Endothelial cell of umbilical vein (primary cell): Measurements from ENCODE around the gene MMP2. TPM values are rescaled to one million over a fixed set of nuclear protein-coding genes. Genes with fewer than 3 reads are reported as not detected.

Experiments
- BruUV-seq: library from RNA; stranded (reverse); fragments of 400-500 nt; replicated peaks from 2 replicates; lab custom pipeline; 2021; lab: Mats Ljungman, UMichigan
- CTCF ChIA-PET: fragments of 300-600, 350-600 bp; sonication (Branson Sonifier 250); formaldehyde crosslinking; loops from one replicate; lab custom pipeline; 2021; ENCODE audit warnings: antibody characterized with exemption, inconsistent platforms; lab: Charles Lee
- POLR2A ChIA-PET: fragments of 300-600, 350-600 bp; sonication (Branson Sonifier 250); formaldehyde crosslinking; loops from one replicate; lab custom pipeline; 2021; ENCODE audit warnings: antibody characterized with exemption, inconsistent platforms; lab: Charles Lee
- DNase-seq: peaks from one replicate; pipeline ENCODE4 v3.0.0-alpha.2; 2011; ENCODE audit warnings: low read depth, low spot score
- FAIRE-seq: peaks from 2 replicates; lab custom pipeline; 2011; peaks lifted over from hg19 to GRCh38; lab: Jason Lieb, UNC
- H2AFZ ChIP-seq: 2 replicates; pipeline ENCODE4 v1.6.0; 2012; ENCODE audit warnings: low read depth, low read length, control low read depth, inconsistent platforms
- H3K27ac ChIP-seq: 2 replicates; pipeline ENCODE4 v1.5.1; 2011; ENCODE audit warnings: low read depth, mild to moderate bottlenecking, control low read depth, low read length, moderate library complexity; ENCODE audit not compliant: insufficient read depth
- H3K27me3 ChIP-seq, 2 experiments: 2 replicates each; pipeline versions ENCODE4 v1.6.0 to v1.6.1; 2011; ENCODE audit warnings: low read length in 2 of 2, mixed read lengths in 1 of 2; ENCODE audit not compliant: control insufficient read depth in 2 of 2, insufficient read depth in 2 of 2
- H3K36me3 ChIP-seq, 2 experiments: 2 replicates in 1 of 2; 3 replicates in 1 of 2; pipeline ENCODE4 v1.5.1; 2011; ENCODE audit warnings: low read length in 2 of 2, mild to moderate bottlenecking in 1 of 2, moderate library complexity in 1 of 2; ENCODE audit not compliant: control insufficient read depth in 2 of 2, insufficient read depth in 2 of 2; ENCODE audit errors: extremely low read depth in 1 of 2
- H3K4me1 ChIP-seq: 3 replicates; pipeline ENCODE4 v1.5.1; 2011; ENCODE audit warnings: mild to moderate bottlenecking, low read length; ENCODE audit not compliant: control insufficient read depth, insufficient read depth; ENCODE audit errors: extremely low read depth
- H3K4me2 ChIP-seq: 2 replicates; pipeline ENCODE4 v1.6.1; 2011; ENCODE audit warnings: low read length, control low read depth, mixed read lengths; ENCODE audit not compliant: insufficient read depth
- H3K4me3 ChIP-seq, 3 experiments: fragments of 200-600 bp in 1 of 3; sonication (generic), shearing (Covaris generic) in 1 of 3; replicated peaks in 1 of 3; 2 replicates each; pipeline ENCODE4 v1.5.1; 2011 to 2016; ENCODE audit warnings: control low read depth in 3 of 3, low read length in 3 of 3, mild to moderate bottlenecking in 2 of 3, inconsistent platforms in 1 of 3, low read depth in 1 of 3, moderate library complexity in 1 of 3; ENCODE audit not compliant: insufficient read depth in 1 of 3
- H3K79me2 ChIP-seq: 2 replicates; pipeline ENCODE4 v1.6.0; 2012; ENCODE audit warnings: low read length, inconsistent platforms; ENCODE audit not compliant: control insufficient read depth, insufficient read depth
- H3K9ac ChIP-seq: replicated peaks from 2 replicates; pipeline ENCODE3; 2011; ENCODE audit warnings: low read length, control low read depth; ENCODE audit not compliant: insufficient read depth; ENCODE audit errors: extremely low read depth
- H3K9me1 ChIP-seq: replicated peaks from 3 replicates; pipeline ENCODE4 v1.6.0; 2011; ENCODE audit warnings: mild to moderate bottlenecking, low read length; ENCODE audit not compliant: control insufficient read depth, insufficient read depth; ENCODE audit errors: extremely low read depth
- H3K9me3 ChIP-seq: replicated peaks from 2 replicates; pipeline ENCODE4 v1.5.1; 2012; ENCODE audit warnings: low read length, inconsistent platforms; ENCODE audit not compliant: control insufficient read depth, insufficient read depth
- H4K20me1 ChIP-seq: replicated peaks from 2 replicates; pipeline ENCODE3; 2011; ENCODE audit warnings: mild to moderate bottlenecking, low read length; ENCODE audit not compliant: control insufficient read depth, insufficient read depth; ENCODE audit errors: extremely low read depth
- EZH2 ChIP-seq: IDR thresholded peaks from 2 replicates; pipeline ENCODE4 v1.6.1; 2012; ENCODE audit warnings: borderline replicate concordance, low read depth, mild to moderate bottlenecking, moderate library complexity, low read length, inconsistent platforms; ENCODE audit not compliant: severe bottlenecking
- FOS ChIP-seq: IDR thresholded peaks from 2 replicates; pipeline ENCODE4 v1.6.1; 2011; ENCODE audit warnings: mild to moderate bottlenecking, low read length, moderate library complexity, borderline replicate concordance; ENCODE audit not compliant: insufficient read depth
- GATA2 ChIP-seq: IDR thresholded peaks from 2 replicates; pipeline ENCODE4 v1.7.0; 2011; ENCODE audit warnings: low read depth, mild to moderate bottlenecking, moderate library complexity, mixed read lengths, low read length; ENCODE audit not compliant: insufficient read length, insufficient read depth
- JUN ChIP-seq: IDR thresholded peaks from 2 replicates; pipeline ENCODE4 v1.6.1; 2011; ENCODE audit warnings: borderline replicate concordance, low read depth; ENCODE audit not compliant: insufficient read length, insufficient read depth
- MAX ChIP-seq: IDR thresholded peaks from 2 replicates; pipeline ENCODE4 v1.6.1; 2011; ENCODE audit not compliant: insufficient read depth, insufficient read length
- POLR2A ChIP-seq: IDR thresholded peaks from 2 replicates; pipeline ENCODE4 v1.6.1; 2012; ENCODE audit warnings: low read depth, mild to moderate bottlenecking, control low read depth, low read length
- dilution Hi-C: fragments of 300-500 bp; cut with MboI; formaldehyde crosslinking; loops from one replicate; pipeline ENCODE4 v1.15.0; 2019; ENCODE audit warnings: low sequenced_read_pairs; ENCODE audit not compliant: extremely low pct_ligation_motif_present
- intact Hi-C: fragments of 100-400 bp; cut with micrococcal nuclease; formaldehyde crosslinking; loops from one replicate; pipeline ENCODE4 v1.10.0; 2022
- polyA plus RNA-seq, 4 experiments: library from polyadenylated mRNA; depleted of rRNA in 3 of 4; stranded (reverse) in 3 of 4; unstranded in 1 of 4; fragments of >200 nt; gene quantifications; 2 replicates each; pipeline versions ENCODE4 v1.2.1 to v1.2.3, GENCODE V29; 2011 to 2012; ENCODE audit warnings: missing spikeins in 1 of 4
- total RNA-seq: library from RNA; stranded (reverse); gene quantifications from 2 replicates; pipeline ENCODE4 v1.2.3, GENCODE V29; 2021

The MMP2 gene
- total and polyA plus RNA-seq, 2 donors (not counting 3 experiments of a cell fraction or from before 2014, with no cell fraction given), result 771 to 1,508 TPM

GRCh38 chr16:55500530-55501011, 21.6 kb downstream of the MMP2 start:
- no TSS peak for BruUV-seq
- Histone ChIP-seq H3K27me3 (no peaks in the 10 kb centered on the region), H3K27ac (peak overlapping the region; percentile 95), H3K4me1 (peaks cover 75% of the 10 kb centered on the region), H3K79me2 (no peaks in the 10 kb centered on the region), H3K4me2 (peak overlapping the region; percentile 4), H3K9me1 (no peaks in the 10 kb centered on the region), H2AFZ (no peak overlapping the region), H3K9ac (peak overlapping the region; percentile 77), H3K9me3 (no peaks in the 10 kb centered on the region), H4K20me1 (no peaks in the 10 kb centered on the region), H3K4me3 (no peak overlapping the region), H3K36me3 (peaks cover 41 to 45% of the 10 kb centered on the region in 2 experiments)
- TF ChIP-seq GATA2 (no peak), MAX (no peak), POLR2A (no peak), EZH2 (no peak), FOS (no peak), JUN (no peak)
- FAIRE-seq (no peak), DNase-seq (no peak)
- dilution Hi-C loops, result no loop called here
- intact Hi-C loops, result loop anchor here (1.0 to 5.0 kb wide), 7 partner anchors 9 to 1983 kb away; partner anchors contain the start of genes LPCAT2 and MMP2
- ChIA-PET CTCF (interaction anchor here (0.7 to 5.5 kb wide), 13 partner anchors 9 to 202 kb away, joined by 3 to 34 read pairs (median 5); no protein-coding TSS in a partner anchor), POLR2A (interaction anchor here (0.7 to 1.6 kb wide), 3 partner anchors 9 to 20 kb away, joined by 3 to 6 read pairs (median 4); no protein-coding TSS in a partner anchor)
